Trophoblast cell (in vitro differentiated cells and primary cell): Measurements from ENCODE around the gene LINGO1.

Experiments
- DNase-seq, 2 donors: peaks; one replicate each; pipeline ENCODE4 v3.0.0-alpha.2; 2016
- H2AFZ ChIP-seq: 2 replicates; pipeline ENCODE4 v1.6.1; 2013; ENCODE audit warnings: low read length, moderate library complexity, mild to moderate bottlenecking; ENCODE audit not compliant: insufficient read depth, poor library complexity
- H2AK5ac ChIP-seq: 2 replicates; pipeline ENCODE4 v1.6.1; 2013; ENCODE audit warnings: mild to moderate bottlenecking, low read length
- H2BK120ac ChIP-seq: 2 replicates; pipeline ENCODE4 v1.6.1; 2013; ENCODE audit warnings: low read length, mild to moderate bottlenecking, moderate library complexity; ENCODE audit not compliant: insufficient read depth, poor library complexity
- H2BK12ac ChIP-seq: 2 replicates; pipeline ENCODE4 v1.6.1; 2013; ENCODE audit warnings: mild to moderate bottlenecking, low read length, moderate library complexity
- H2BK5ac ChIP-seq: 2 replicates; pipeline ENCODE4 v1.6.1; 2013; ENCODE audit warnings: low read length, low read depth, moderate library complexity, mild to moderate bottlenecking; ENCODE audit not compliant: poor library complexity
- H3K14ac ChIP-seq: 2 replicates; pipeline ENCODE4 v1.6.1; 2013; ENCODE audit warnings: mild to moderate bottlenecking, low read length
- H3K18ac ChIP-seq: 2 replicates; pipeline ENCODE4 v1.6.1; 2013; ENCODE audit warnings: mild to moderate bottlenecking, low read length
- H3K23ac ChIP-seq: 2 replicates; pipeline ENCODE4 v1.6.1; 2013; ENCODE audit warnings: low read length
- H3K27ac ChIP-seq: 2 replicates; pipeline ENCODE4 v1.5.1; 2013; ENCODE audit warnings: low read depth, mild to moderate bottlenecking, inconsistent platforms, low read length, moderate library complexity
- H3K27me3 ChIP-seq: 2 replicates; pipeline ENCODE4 v1.6.1; 2013; ENCODE audit warnings: inconsistent platforms, mild to moderate bottlenecking, low read length, moderate library complexity; ENCODE audit not compliant: insufficient read depth
- H3K36me3 ChIP-seq, 2 experiments: 1 replicate in 1 of 2; 2 replicates in 1 of 2; pipeline ENCODE4 v1.6.1; 2013; ENCODE audit warnings: low read length in 2 of 2, mild to moderate bottlenecking in 2 of 2, moderate library complexity in 1 of 2; ENCODE audit not compliant: insufficient read depth in 2 of 2, control insufficient read depth in 1 of 2
- H3K4ac ChIP-seq: 2 replicates; pipeline ENCODE4 v1.6.1; 2013; ENCODE audit warnings: low read depth, mild to moderate bottlenecking, low read length, moderate library complexity
- H3K4me1 ChIP-seq, 2 experiments: 1 replicate in 1 of 2; 2 replicates in 1 of 2; pipeline ENCODE4 v1.6.1; 2013; ENCODE audit warnings: low read length in 2 of 2, mild to moderate bottlenecking in 2 of 2, moderate library complexity in 1 of 2; ENCODE audit not compliant: insufficient read depth in 2 of 2, control insufficient read depth in 1 of 2
- H3K4me2 ChIP-seq: 2 replicates; pipeline ENCODE4 v1.6.1; 2013; ENCODE audit warnings: inconsistent platforms, mild to moderate bottlenecking, low read length, moderate library complexity
- H3K4me3 ChIP-seq: 2 replicates; pipeline ENCODE4 v1.5.1; 2013; ENCODE audit warnings: mild to moderate bottlenecking, low read depth, low read length, inconsistent platforms
- H3K79me1 ChIP-seq: one replicate; pipeline ENCODE4 v1.6.1; 2013; ENCODE audit warnings: low read length
- H3K79me2 ChIP-seq: 2 replicates; pipeline ENCODE4 v1.6.1; 2013; ENCODE audit warnings: low read length, mild to moderate bottlenecking; ENCODE audit not compliant: control insufficient read depth, insufficient read depth, poor library complexity
- H3K9ac ChIP-seq: 2 replicates; pipeline ENCODE4 v1.6.1; 2013; ENCODE audit warnings: mild to moderate bottlenecking, low read length
- H3K9me3 ChIP-seq: 2 replicates; pipeline ENCODE4 v1.6.1; 2013; ENCODE audit warnings: low read depth, mild to moderate bottlenecking, control low read depth, inconsistent platforms, low read length; ENCODE audit not compliant: insufficient read depth
- H4K12ac ChIP-seq: 2 replicates; pipeline ENCODE4 v1.6.1; 2013; ENCODE audit warnings: low read depth, mild to moderate bottlenecking, low read length, moderate library complexity
- H4K8ac ChIP-seq: 2 replicates; pipeline ENCODE4 v1.6.1; 2013; ENCODE audit warnings: low read depth, mild to moderate bottlenecking, low read length, moderate library complexity
- H4K91ac ChIP-seq: one replicate; pipeline ENCODE4 v1.6.1; 2013; ENCODE audit warnings: low read depth, mild to moderate bottlenecking, low read length, moderate library complexity
- WGBS: extraction: QIAGEN DNeasy Blood & Tissue Kit; methylation state at CpG from one replicate; pipeline ENCODE4 v1.1.7; 2013; ENCODE audit warnings: missing lambda C conversion rate; ENCODE audit not compliant: insufficient read length, insufficient coverage; ENCODE audit errors: extremely low coverage; 5-methylcytosine and 5-hydroxymethylcytosine counted together

The LINGO1 gene

GRCh38 chr15:77627067-77627466, 5.6 kb downstream of the LINGO1 start:
- H3K79me1 ChIP-seq = peaks cover 3% of the 10 kb centered on the region
- H3K9ac ChIP-seq = no peak overlapping the region
- no peak overlapping the region for H3K14ac ChIP-seq
- no peak overlapping the region for H4K8ac ChIP-seq
- H4K12ac ChIP-seq = no peak overlapping the region
- WGBS = no CpG with 5 or more reads among the region's 12 CpGs
- H3K79me2 ChIP-seq = peaks cover 5% of the 10 kb centered on the region
- no peak overlapping the region for H2AK5ac ChIP-seq
- H3K27me3 ChIP-seq = no peaks in the 10 kb centered on the region
- no peak overlapping the region for H3K4ac ChIP-seq
- H3K9me3 ChIP-seq = no peaks in the 10 kb centered on the region
- H3K27ac ChIP-seq = no peak overlapping the region
- no peak overlapping the region for H3K4me2 ChIP-seq
- H2AFZ ChIP-seq = no peak overlapping the region
- peaks cover 27 to 33% of the 10 kb centered on the region in 2 experiments for H3K4me1 ChIP-seq
- no peak overlapping the region for H2BK120ac ChIP-seq
- no peak overlapping the region for H3K23ac ChIP-seq
- H2BK5ac ChIP-seq = no peak overlapping the region
- H3K4me3 ChIP-seq = no peak overlapping the region
- no peaks in the 10 kb centered on the region for H3K36me3 ChIP-seq
- no peak overlapping the region for H4K91ac ChIP-seq
- DNase-seq = no peak
- H3K18ac ChIP-seq = no peak overlapping the region
- H2BK12ac ChIP-seq = no peak overlapping the region

GRCh38 chr15:77626002-77626401, 6.7 kb downstream of the LINGO1 start:
- DNase-seq = no peak
- peaks cover 24 to 32% of the 10 kb centered on the region in 2 experiments for H3K4me1 ChIP-seq
- H2BK12ac ChIP-seq = no peak overlapping the region
- no CpG with 5 or more reads among the region's 3 CpGs for WGBS
- no peak overlapping the region for H3K9ac ChIP-seq
- no peak overlapping the region for H3K4ac ChIP-seq
- no peaks in the 10 kb centered on the region for H3K36me3 ChIP-seq
- H3K9me3 ChIP-seq = no peaks in the 10 kb centered on the region
- H3K4me2 ChIP-seq = no peak overlapping the region
- H3K27me3 ChIP-seq = no peaks in the 10 kb centered on the region
- no peak overlapping the region for H3K14ac ChIP-seq
- H3K27ac ChIP-seq = no peak overlapping the region
- H2AK5ac ChIP-seq = no peak overlapping the region
- H2AFZ ChIP-seq = no peak overlapping the region
- H4K8ac ChIP-seq = no peak overlapping the region
- peaks cover 8% of the 10 kb centered on the region for H3K79me1 ChIP-seq
- H3K23ac ChIP-seq = no peak overlapping the region
- no peak overlapping the region for H3K4me3 ChIP-seq
- H3K79me2 ChIP-seq = peaks cover 3% of the 10 kb centered on the region
- no peak overlapping the region for H3K18ac ChIP-seq
- H2BK120ac ChIP-seq = no peak overlapping the region
- H2BK5ac ChIP-seq = no peak overlapping the region
- H4K91ac ChIP-seq = no peak overlapping the region
- no peak overlapping the region for H4K12ac ChIP-seq

- no peak overlapping the region for H2BK12ac ChIP-seq
- no peak overlapping the region for H2AFZ ChIP-seq
- no peak overlapping the region for H4K8ac ChIP-seq
- H3K27ac ChIP-seq = no peak overlapping the region
- peaks cover 8% of the 10 kb centered on the region for H3K79me1 ChIP-seq
- no peak overlapping the region for H3K9ac ChIP-seq
- H3K18ac ChIP-seq = no peak overlapping the region
- H3K4me1 ChIP-seq = peaks cover 25 to 29% of the 10 kb centered on the region in 2 experiments
- H3K4me3 ChIP-seq = no peak overlapping the region
- no peak for DNase-seq
- no peak overlapping the region for H4K12ac ChIP-seq
- H2AK5ac ChIP-seq = no peak overlapping the region
- H2BK5ac ChIP-seq = no peak overlapping the region
- no peak overlapping the region for H4K91ac ChIP-seq
- H3K79me2 ChIP-seq = peaks cover 3% of the 10 kb centered on the region
- H3K4me2 ChIP-seq = no peak overlapping the region
- H3K9me3 ChIP-seq = no peaks in the 10 kb centered on the region
- no peak overlapping the region for H3K14ac ChIP-seq
- no CpG with 5 or more reads among the region's 3 CpGs for WGBS
- H2BK120ac ChIP-seq = no peak overlapping the region
- no peak overlapping the region for H3K23ac ChIP-seq
- H3K27me3 ChIP-seq = no peaks in the 10 kb centered on the region
- H3K4ac ChIP-seq = no peak overlapping the region
- no peaks in the 10 kb centered on the region for H3K36me3 ChIP-seq
These were observed 7.3 kb downstream of the LINGO1 start for GRCh38 chr15:77625376-77625775.

GRCh38 chr15:77624868-77625267, 7.8 kb downstream of the LINGO1 start:
- H2BK5ac ChIP-seq = no peak overlapping the region
- peaks cover 8% of the 10 kb centered on the region for H3K79me1 ChIP-seq
- peaks cover 3% of the 10 kb centered on the region for H3K79me2 ChIP-seq
- H2BK120ac ChIP-seq = no peak overlapping the region
- no CpG with 5 or more reads among the region's 7 CpGs for WGBS
- H3K14ac ChIP-seq = no peak overlapping the region
- H3K4me1 ChIP-seq = peaks cover 24 to 29% of the 10 kb centered on the region in 2 experiments
- no peaks in the 10 kb centered on the region for H3K36me3 ChIP-seq
- DNase-seq = no peak
- H4K91ac ChIP-seq = no peak overlapping the region
- H3K18ac ChIP-seq = no peak overlapping the region
- H3K27me3 ChIP-seq = no peaks in the 10 kb centered on the region
- no peak overlapping the region for H3K4ac ChIP-seq
- H2AK5ac ChIP-seq = no peak overlapping the region
- H3K23ac ChIP-seq = no peak overlapping the region
- no peak overlapping the region for H2BK12ac ChIP-seq
- no peak overlapping the region for H4K12ac ChIP-seq
- no peak overlapping the region for H3K4me2 ChIP-seq
- H3K4me3 ChIP-seq = no peak overlapping the region
- H3K9me3 ChIP-seq = no peaks in the 10 kb centered on the region
- no peak overlapping the region for H2AFZ ChIP-seq
- H3K9ac ChIP-seq = no peak overlapping the region
- no peak overlapping the region for H3K27ac ChIP-seq
- H4K8ac ChIP-seq = no peak overlapping the region
